SK-N-SH (cell line): ENCODE results near the gene MAU2. TPM values are rescaled to one million over a fixed set of nuclear protein-coding genes. Genes with fewer than 3 reads are reported as not detected.

Experiments
- CTCF ChIA-PET: fragments of 300-600, 350-600 bp; formaldehyde crosslinking; extraction: SDS; loops from one replicate; lab custom pipeline; 2021; lab: Yijun Ruan, JAX
- POLR2A ChIA-PET: fragments of 350-600 bp; sonication (Branson Sonifier 250); formaldehyde crosslinking; extraction: SDS; loops from one replicate; lab custom pipeline; 2020; ENCODE audit warnings: antibody characterized with exemption, inconsistent platforms; lab: Yijun Ruan, JAX
- DNase-seq: peaks from one replicate; pipeline ENCODE4 v3.0.0; 2012
- H2AFZ ChIP-seq: fragments of 200-600 bp; sonication (generic); 2 replicates; pipeline ENCODE4 v1.8.1; 2016; ENCODE audit warnings: antibody characterized with exemption, mild to moderate bottlenecking, low read depth
- H3F3A ChIP-seq: fragments of 200-600 bp; sonication (generic); replicated peaks from 2 replicates; pipeline ENCODE3; 2016; ENCODE audit warnings: antibody characterized with exemption, mild to moderate bottlenecking; ENCODE audit not compliant: insufficient read depth
- H3K27ac ChIP-seq, 2 experiments: fragments of 200-500 bp in 1 of 2; fragments of 200-600 bp in 1 of 2; sonication (Bioruptor generic) in 1 of 2; sonication (generic), shearing (Covaris generic) in 1 of 2; 2 replicates each; pipeline versions ENCODE4 v1.5.1 to v1.6.1; 2014 to 2016; ENCODE audit warnings: low read depth in 2 of 2, inconsistent platforms in 1 of 2, low read length in 1 of 2, mild to moderate bottlenecking in 1 of 2, mixed read lengths in 1 of 2
- H3K27me3 ChIP-seq: fragments of 200-600 bp; sonication (generic), shearing (Covaris generic); 2 replicates; pipeline ENCODE4 v1.6.1; 2016; ENCODE audit warnings: mixed run types; ENCODE audit not compliant: insufficient read depth
- H3K36me3 ChIP-seq, 2 experiments: fragments of 200-500 bp in 1 of 2; fragments of 200-600 bp in 1 of 2; sonication (Bioruptor generic) in 1 of 2; sonication (generic) in 1 of 2; replicated peaks in 1 of 2; 2 replicates each; pipeline versions ENCODE3 to v1.5.1; 2014 to 2016; ENCODE audit warnings: low read length in 1 of 2, mild to moderate bottlenecking in 1 of 2; ENCODE audit not compliant: insufficient read depth in 2 of 2, control insufficient read depth in 1 of 2
- H3K4me1 ChIP-seq, 2 experiments: fragments of 200-500 bp in 1 of 2; fragments of 200-600 bp in 1 of 2; sonication (Bioruptor generic) in 1 of 2; sonication (generic), shearing (Covaris generic) in 1 of 2; 2 replicates each; pipeline versions ENCODE4 v1.5.1 to v1.6.1; 2014 to 2016; ENCODE audit warnings: low read depth in 1 of 2, low read length in 1 of 2, mixed run types in 1 of 2; ENCODE audit not compliant: insufficient read depth in 2 of 2, control insufficient read depth in 1 of 2
- H3K4me2 ChIP-seq: fragments of 200-600 bp; sonication (generic), shearing (Covaris generic); 2 replicates; pipeline ENCODE4 v1.6.1; 2017; ENCODE audit warnings: mixed run types
- H3K4me3 ChIP-seq, 2 experiments: fragments of 200-500 bp in 1 of 2; fragments of 200-600 bp in 1 of 2; sonication (Bioruptor generic) in 1 of 2; sonication (generic), shearing (Covaris generic) in 1 of 2; 2 replicates each; pipeline versions ENCODE4 v1.5.1 to v1.8.1; 2014 to 2016; ENCODE audit warnings: low read depth in 2 of 2, inconsistent platforms in 1 of 2, low read length in 1 of 2, mild to moderate bottlenecking in 1 of 2, mixed read lengths in 1 of 2, moderate library complexity in 1 of 2
- H3K79me2 ChIP-seq: fragments of 200-600 bp; sonication (generic); 2 replicates; pipeline ENCODE4 v1.8.1; 2017; ENCODE audit warnings: mild to moderate bottlenecking; ENCODE audit not compliant: insufficient read depth
- H3K9ac ChIP-seq: fragments of 200-600 bp; sonication (generic); 2 replicates; pipeline ENCODE4 v1.6.1; 2017; ENCODE audit warnings: mixed run types
- H3K9me2 ChIP-seq: fragments of 200-600 bp; sonication (generic); 2 replicates; pipeline ENCODE4 v1.6.1; 2017; ENCODE audit warnings: mixed run types
- H3K9me3 ChIP-seq: fragments of 200-600 bp; sonication (generic); 2 replicates; pipeline ENCODE4 v1.6.1; 2017; ENCODE audit warnings: mixed run types, mild to moderate bottlenecking, moderate library complexity
- H4K20me1 ChIP-seq: fragments of 200-600 bp; sonication (generic); 2 replicates; pipeline ENCODE4 v1.6.1; 2017; ENCODE audit warnings: mild to moderate bottlenecking, mixed run types; ENCODE audit not compliant: insufficient read depth
- ELF1 ChIP-seq: IDR thresholded peaks from 2 replicates; pipeline ENCODE4 v1.4.0; 2012
- EZH2phosphoT487 ChIP-seq: fragments of 200-600 bp; sonication (generic); IDR thresholded peaks from 2 replicates; pipeline ENCODE4 v1.6.1; 2017; ENCODE audit warnings: low read depth, mixed run types, mild to moderate bottlenecking, antibody characterized with exemption, moderate library complexity, borderline replicate concordance
- FOSL2 ChIP-seq: IDR thresholded peaks from 2 replicates; pipeline ENCODE4 v1.4.0; 2012; ENCODE audit warnings: low read depth, mild to moderate bottlenecking, moderate library complexity, borderline replicate concordance
- JUND ChIP-seq: IDR thresholded peaks from 2 replicates; pipeline ENCODE4 v1.4.0; 2012
- MAX ChIP-seq: IDR thresholded peaks from 2 replicates; pipeline ENCODE4 v1.4.0; 2012; ENCODE audit warnings: low read depth
- MXI1 ChIP-seq: IDR thresholded peaks from 2 replicates; pipeline ENCODE4 v1.6.1; 2012; ENCODE audit warnings: mild to moderate bottlenecking, low read depth, low read length, improper control_type of control experiment
- NFIC ChIP-seq: IDR thresholded peaks from 2 replicates; pipeline ENCODE4 v1.4.0; 2012; ENCODE audit warnings: borderline replicate concordance
- NRF1 ChIP-seq: IDR thresholded peaks from 2 replicates; pipeline ENCODE4 v1.6.1; 2012; ENCODE audit warnings: low read depth, mild to moderate bottlenecking, low read length
- RCOR1 ChIP-seq: fragments of 150-350 bp; IDR thresholded peaks from 2 replicates; pipeline ENCODE4 v1.6.1; 2017; ENCODE audit warnings: antibody characterized with exemption, low read length
- RFX5 ChIP-seq: IDR thresholded peaks from 2 replicates; pipeline ENCODE4 v1.6.1; 2012; ENCODE audit warnings: mild to moderate bottlenecking, improper control_type of control experiment, low read length
- SIN3A ChIP-seq: IDR thresholded peaks from 2 replicates; pipeline ENCODE4 v1.6.1; 2012; ENCODE audit warnings: low read depth, mild to moderate bottlenecking, low read length, moderate library complexity, borderline replicate concordance
- WGBS: methylation state at CpG from one replicate; pipeline ENCODE4 v1.1.6; 2017; ENCODE audit warnings: low lambda C conversion rate; 5-methylcytosine and 5-hydroxymethylcytosine counted together
- polyA plus RNA-seq, 3 experiments: library from polyadenylated mRNA; depleted of rRNA; stranded (reverse); fragments of >200 nt; gene quantifications; 2 replicates each; pipeline ENCODE4 v1.2.3, GENCODE V29; 2012

The MAU2 gene
- polyA plus RNA-seq, 1 of the 3 experiments (the other 2 are of a cell fraction), result 17.6 TPM

GRCh38 chr19:19404879-19405860 is 84.5 kb downstream of the MAU2 start, which contains the start of gene GATAD2A (continued):
- 0 out of 2 replicates have a peak, but pooled peaks have one; percentile 19 for TF ChIP-seq RFX5
- TF ChIP-seq FOSL2, result peak; percentile 52; the same call in 1 of the 2 replicates
- peak; percentile 94 for TF ChIP-seq MAX
- peak; percentile 87 for TF ChIP-seq NRF1
- TF ChIP-seq JUND, result no peak
- TF ChIP-seq ELF1, result no peak
- 0 out of 2 replicates have a peak, but pooled peaks have one; percentile 27 for TF ChIP-seq SIN3A

DNA sequence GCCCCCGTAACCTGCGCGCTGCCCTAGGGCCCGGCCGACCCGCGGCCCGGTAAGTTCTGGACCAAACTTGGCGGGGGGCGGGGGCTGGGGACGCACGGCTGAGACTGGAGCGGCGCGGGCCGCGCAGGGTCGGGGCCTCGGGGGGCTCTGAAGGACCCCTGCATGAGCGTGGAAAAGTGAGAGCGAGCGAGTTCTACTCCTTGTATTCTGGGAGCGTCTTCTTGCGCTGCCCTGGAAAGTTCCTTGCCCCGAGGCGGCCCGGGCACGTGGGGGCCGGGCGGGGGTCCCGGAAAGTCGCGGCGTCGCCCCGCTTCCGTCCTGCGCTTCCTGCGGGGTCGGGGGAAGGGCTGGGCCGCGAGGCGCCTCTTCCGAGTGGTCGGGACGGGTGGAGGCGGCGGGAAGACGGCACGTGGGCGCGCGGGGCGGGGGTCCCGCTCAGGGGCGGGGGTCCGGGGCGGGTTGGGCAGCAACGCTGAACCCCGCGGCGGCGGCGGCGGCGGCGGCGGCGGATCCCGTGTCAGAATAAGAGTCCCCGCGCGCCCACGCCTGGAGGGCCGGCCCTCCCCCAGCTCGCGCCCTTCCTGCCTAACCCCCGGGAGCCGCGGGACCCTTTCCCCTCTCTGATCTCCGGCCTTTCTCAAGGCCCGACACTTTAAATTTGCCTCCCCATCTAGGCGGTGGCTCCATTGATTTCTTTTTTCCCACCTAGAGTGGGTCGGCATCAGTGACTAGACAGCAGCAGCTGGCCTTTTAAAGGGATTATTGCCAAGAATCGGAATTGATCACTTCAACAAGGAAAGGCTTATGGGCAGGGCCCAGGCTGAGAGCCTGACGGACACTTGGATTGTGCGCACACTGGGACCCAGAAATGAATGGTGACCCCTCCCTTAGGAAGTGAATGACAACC is 85.6 kb downstream of the MAU2 start:
- Histone ChIP-seq H3K4me3 (peak overlapping the region; percentile 86 to 97), H3K79me2 (peaks cover 62% of the 10 kb centered on the region), H2AFZ (no peak overlapping the region), H3K27ac (peak overlapping the region; percentile 66 to 70), H3K27me3 (no peaks in the 10 kb centered on the region), H3K36me3 (no peaks in the 10 kb centered on the region), H3K9me2 (no peaks in the 10 kb centered on the region), H3F3A (peaks cover 34% of the 10 kb centered on the region), H4K20me1 (peaks cover 48% of the 10 kb centered on the region), H3K4me1 (peaks cover 24 to 27% of the 10 kb centered on the region in 2 experiments; a peak in 3 of 4 replicates), H3K9ac (peak overlapping the region; percentile 85), H3K4me2 (peak overlapping the region; percentile 98), H3K9me3 (no peaks in the 10 kb centered on the region)
- CTCF ChIA-PET, result interaction anchor here (0.6 to 4.6 kb wide), 10 partner anchors 11 to 238 kb away, joined by 3 to 23 read pairs (median 4); no protein-coding TSS in a partner anchor
- DNase-seq, result peak; percentile 80
- TF ChIP-seq EZH2phosphoT487 (no peak), MXI1 (peak; percentile 23; the same call in 1 of the 2 replicates), JUND (no peak), RCOR1 (no peak), NFIC (peak; percentile 25; the same call in 1 of the 2 replicates)
- POLR2A ChIA-PET, result interaction anchor here (0.8 to 1.4 kb wide), 3 partner anchors 11 to 84 kb away, joined by 3 to 5 read pairs (median 4); no protein-coding TSS in a partner anchor
- WGBS, result 3% methylated on average over 21 of the region's 87 CpGs
